ENCODE data around the gene CSN2.

GRCh38 chr4:69920874-69921273 is 44.7 kb downstream of the CSN2 start:
- TF ChIP-seq POLR2A (IDR thresholded peaks at IDR 0.05): no peak
- no peak for TF ChIP-seq CTCF (IDR thresholded peaks at IDR 0.05)

Data from uterus (tissue), 2 donors.